HG02588 (cell line): ENCODE results near the gene EEF1E1.
A peak's percentile ranks its signal among the peaks of the same experiment; 100 is the strongest.

Experiments used
- ATAC-seq: cut with Tn5 transposase; IDR thresholded peaks from one replicate; pipeline ENCODE4 v1.9.1; 2021; ENCODE audit warnings: mild to moderate bottlenecking, moderate library complexity; ENCODE audit not compliant: unreplicated experiment

The EEF1E1 gene

DNA sequence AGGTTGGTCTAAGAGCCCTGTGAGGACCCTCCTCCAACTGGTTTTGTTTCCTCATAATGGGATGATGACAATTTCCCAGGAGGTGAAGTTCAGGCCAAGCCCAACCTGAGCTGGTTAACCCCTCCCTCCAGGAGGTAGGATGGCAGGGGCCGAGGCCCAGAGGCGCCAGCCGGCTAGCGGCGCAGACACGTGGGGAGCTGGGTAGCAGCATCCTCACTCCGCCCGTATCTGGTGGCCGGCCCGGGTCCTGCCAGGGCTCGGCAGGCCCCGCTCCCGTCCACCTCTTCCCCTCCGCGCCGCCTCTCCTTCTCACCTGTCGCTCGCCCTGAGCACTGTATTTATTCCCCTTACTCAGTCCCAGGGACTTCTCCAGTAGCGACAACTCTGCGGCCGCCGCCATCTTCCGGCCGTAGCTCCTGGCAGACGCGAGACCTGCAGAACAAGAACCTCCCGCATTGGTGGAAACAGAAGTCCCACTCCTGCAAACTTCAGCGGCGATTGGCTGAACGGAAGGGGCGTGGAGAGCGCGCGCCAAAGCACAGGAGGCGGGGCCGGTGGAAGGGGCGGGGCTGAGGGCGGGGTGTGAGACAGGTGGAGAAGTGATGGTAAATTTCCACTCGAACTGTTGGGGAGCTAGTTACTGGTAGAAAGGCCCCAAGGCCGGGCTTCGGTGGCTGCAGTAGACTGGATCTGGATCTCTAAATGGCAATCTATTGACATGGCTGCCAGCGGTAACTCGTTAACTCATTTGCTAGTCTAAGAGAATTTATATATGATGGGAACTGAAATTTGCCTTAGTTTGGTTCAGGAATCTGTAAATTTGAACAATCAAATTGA, at the start of gene EEF1E1:
EEF1E1 (minus strand) TSS at position 427 of the 837 bp plus-strand sequence; CDS start at position 400, 27 bp downstream.
- peak; percentile 99 for ATAC-seq

GRCh38 chr6:8149350-8149749, 47.0 kb upstream of the EEF1E1 start:
- ATAC-seq: no peak

- no peak for ATAC-seq
These were observed 41.6 kb upstream of the EEF1E1 start for GRCh38 chr6:8143945-8144344.

- ATAC-seq: no peak
These were observed 37.1 kb upstream of the EEF1E1 start for GRCh38 chr6:8139451-8139850.

GRCh38 chr6:8137529-8137939, 35.2 kb upstream of the EEF1E1 start:
- ATAC-seq: no peak

DNA sequence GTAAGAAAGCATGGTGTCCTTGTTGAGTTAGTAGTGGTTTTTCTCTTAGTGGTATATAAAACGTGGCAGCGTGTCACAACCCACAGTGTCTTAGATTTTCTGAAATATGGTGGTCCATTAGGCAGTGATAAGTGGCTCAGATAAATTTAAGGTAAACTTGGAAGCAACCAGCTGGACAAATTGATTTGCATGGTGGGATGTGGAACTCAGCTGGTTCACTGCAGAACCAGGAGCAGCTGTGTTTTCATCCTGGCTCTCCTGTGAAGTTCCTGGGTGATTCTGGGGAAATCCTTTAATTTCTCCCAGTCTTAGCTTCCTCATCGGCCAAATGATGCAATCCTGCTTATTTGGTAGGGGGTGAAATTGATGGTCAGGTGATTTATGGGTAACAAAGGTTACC, 32.9 kb upstream of the EEF1E1 start:
- ATAC-seq: no peak

GRCh38 chr6:8132130-8132529, 29.8 kb upstream of the EEF1E1 start:
- no peak for ATAC-seq

GRCh38 chr6:8131265-8131897, 29.0 kb upstream of the EEF1E1 start:
- peak; percentile 71 for ATAC-seq

DNA sequence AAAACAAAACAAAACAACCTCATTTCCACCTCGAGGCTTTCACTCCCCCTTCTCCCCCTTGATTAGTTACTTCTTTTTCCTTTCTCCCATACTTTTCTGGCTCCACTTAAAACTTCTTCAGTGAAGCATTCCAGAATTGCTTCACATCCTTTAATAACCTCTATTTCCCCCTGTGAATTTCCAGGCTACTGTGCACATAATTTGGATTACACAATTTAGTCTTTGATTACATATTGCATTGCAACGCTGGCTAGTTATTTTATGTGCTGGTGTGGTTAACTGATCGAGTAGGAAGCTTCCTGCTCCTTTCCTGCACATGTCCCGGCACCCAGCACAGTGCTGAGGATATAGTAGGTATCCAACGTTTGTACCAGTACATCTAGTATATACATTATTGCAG, 28.1 kb upstream of the EEF1E1 start:
- ATAC-seq: no peak

- ATAC-seq: no peak
These were observed 20.9 kb upstream of the EEF1E1 start for GRCh38 chr6:8123236-8123635.

- ATAC-seq: no peak
These were observed 12.6 kb upstream of the EEF1E1 start for GRCh38 chr6:8114956-8115355.

GRCh38 chr6:8113131-8113654, 10.8 kb upstream of the EEF1E1 start:
- ATAC-seq: no peak

GRCh38 chr6:8110725-8111124, 8.4 kb upstream of the EEF1E1 start:
- ATAC-seq: no peak

DNA sequence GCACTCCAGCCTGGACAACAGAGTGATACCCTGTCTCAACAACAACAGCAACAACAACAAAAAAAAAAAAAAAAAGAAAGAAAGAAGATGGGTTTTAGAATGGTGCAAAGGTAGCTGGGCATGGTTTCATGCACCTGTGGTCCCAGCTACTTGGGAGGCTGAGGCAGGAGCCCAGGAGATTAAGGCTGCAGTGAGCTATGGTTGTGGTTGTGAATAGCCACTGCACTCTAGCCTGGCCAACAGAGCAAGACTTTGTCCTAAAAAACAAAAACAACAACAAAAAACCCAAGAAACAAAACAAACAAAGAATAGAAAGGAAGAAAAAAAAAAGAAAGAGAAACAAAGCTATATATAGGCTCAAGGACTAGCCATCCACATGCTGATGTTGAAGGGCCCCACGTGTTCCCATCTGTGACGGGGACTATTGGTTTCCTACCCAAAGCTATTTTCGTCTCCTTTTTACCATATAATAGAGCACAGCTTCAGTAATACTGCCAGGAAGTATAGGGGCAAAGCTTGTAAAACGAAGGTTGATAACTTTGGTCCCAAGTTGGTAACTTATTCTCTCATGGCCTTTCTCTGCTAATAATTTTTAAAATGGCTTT, 7.9 kb upstream of the EEF1E1 start:
- ATAC-seq: peak; percentile 73

DNA sequence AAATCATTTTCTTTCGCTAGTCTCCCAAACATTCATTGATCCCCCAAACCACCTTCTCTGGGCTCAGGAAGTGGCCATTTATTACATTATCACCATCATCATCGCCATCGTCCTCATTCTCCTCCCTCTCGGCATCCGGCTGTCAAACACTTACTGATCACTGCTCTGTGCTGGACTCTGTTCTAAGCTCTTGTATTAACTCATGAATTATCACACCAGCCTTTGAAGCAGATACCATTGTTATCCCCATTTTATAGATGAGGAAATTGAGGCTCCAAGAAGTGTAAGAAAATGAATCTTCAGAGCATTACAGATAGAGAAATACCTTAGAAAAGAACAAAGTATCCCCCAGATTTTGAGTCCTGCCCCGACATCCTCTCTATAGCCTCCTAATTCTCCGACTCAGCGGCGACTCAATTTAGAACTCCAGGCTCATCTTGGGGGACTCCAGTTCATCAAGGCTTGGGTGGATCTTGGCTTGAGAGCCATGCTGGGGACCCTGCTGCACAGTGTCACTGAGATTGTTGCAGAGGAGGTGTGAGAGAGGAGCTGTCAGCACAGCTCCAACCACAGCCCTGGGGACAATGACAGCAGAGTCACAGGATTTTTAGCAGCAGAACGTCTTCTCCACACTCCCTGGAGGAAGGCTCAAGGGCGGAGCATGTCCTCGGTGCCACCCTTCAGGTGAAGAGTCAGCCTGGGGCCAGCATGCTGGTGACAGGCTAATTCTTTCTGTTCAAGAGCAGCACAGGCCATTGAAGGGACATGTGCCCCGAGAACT, 6.6 kb upstream of the EEF1E1 start:
- no peak for ATAC-seq

DNA sequence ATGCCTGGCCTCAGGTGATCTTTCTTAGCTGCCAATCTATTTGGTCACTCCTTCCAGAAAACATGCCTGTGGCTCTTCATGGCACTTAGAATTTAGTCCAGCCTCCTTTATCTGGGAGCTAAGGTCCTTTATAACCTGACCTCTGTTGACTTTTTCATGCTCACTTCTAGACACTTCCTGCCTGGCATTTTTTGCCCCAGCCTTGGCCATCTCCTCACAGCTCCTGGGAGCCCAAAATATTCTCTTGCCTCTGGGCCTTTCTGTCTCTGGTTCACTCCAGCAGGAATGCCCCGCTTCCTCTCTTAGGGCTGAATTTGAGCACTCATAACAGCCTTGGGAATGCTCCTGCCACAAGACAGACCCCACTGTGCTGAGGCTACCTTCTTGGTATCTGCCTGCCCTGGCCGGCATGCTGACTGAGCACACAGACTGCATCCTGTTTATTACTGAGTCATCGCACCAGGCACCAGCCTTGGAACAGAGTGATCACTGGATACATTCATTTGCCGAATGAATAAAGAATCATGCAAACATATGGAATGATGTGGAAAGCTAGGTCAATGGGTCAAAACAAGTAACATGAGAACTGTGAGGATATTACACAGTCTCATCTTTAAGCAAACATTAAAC, 5.8 kb upstream of the EEF1E1 start:
- ATAC-seq: no peak

GRCh38 chr6:8105791-8106190, 3.4 kb upstream of the EEF1E1 start:
- no peak for ATAC-seq

DNA sequence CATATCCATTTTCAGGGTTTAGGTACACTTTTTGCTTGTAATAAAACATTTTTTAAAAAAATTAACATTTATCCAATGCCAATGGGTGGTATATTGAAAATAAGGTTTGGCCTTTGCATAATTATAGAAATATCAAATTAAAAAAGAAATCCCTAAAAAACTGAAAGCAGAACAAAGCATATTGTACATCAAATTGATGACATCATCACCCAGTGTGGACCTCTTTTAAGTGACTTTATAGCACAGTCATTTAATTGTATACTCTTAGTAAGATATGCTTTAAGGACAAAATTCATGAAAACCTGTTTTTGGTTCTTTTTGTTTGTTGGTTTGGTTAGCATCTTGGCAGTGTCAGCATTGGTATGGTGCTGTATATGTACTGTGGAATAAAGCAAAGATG, 1.4 kb upstream of the EEF1E1 start:
- no peak for ATAC-seq

DNA sequence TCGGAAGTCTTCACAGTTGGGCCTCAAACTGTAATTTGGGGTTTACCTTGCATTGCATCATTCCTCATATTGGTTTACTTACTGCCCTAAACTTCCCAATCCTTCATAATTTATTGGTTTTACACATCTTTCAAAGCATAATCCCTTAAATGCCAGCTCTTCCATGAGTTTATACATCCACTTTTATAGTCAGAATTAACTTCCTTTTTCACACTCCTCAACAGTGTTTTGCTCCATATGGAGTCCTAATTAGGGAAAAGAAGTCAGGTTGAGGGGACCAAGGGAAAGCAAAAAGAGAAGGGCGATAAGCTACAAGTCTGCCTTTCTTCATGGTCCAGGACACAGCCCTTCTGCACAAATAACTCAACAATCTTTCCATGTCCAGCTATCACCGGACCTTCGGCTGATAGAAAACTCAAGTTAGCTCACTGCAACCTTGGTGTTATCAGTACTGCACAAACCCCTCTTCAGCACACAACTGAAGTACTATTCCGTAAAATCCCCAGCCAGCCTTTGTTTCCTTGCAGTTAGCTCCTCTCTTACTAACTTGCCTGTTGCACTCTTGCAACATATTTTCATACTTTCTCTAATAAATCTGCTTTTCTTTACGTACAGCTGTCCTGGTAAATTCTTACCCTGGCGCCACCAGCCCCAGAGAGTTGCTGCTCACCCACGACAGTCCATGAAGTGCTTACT, 2.0 kb downstream of the EEF1E1 start:
- no peak for ATAC-seq

- ATAC-seq: no peak
These were observed 11.7 kb downstream of the EEF1E1 start for GRCh38 chr6:8090650-8091049.
